Choroid plexus epithelial cell (primary cell): ENCODE measurements around the gene EXOC6B.
"Not testable (repeated sequence)": the region's sequence is repeated elsewhere in the genome, so short reads cannot be mapped to it uniquely, and the experiment has no call there.

ENCODE experiments used
- DNase-seq: peaks from one replicate; pipeline ENCODE4 v3.0.0-alpha.2; 2010; ENCODE audit warnings: low read depth
- H3K4me3 ChIP-seq: 2 replicates; pipeline ENCODE4 v1.5.1; 2011; ENCODE audit warnings: low read depth, mild to moderate bottlenecking, control low read depth, low read length, moderate library complexity
- TF ChIP-seq, protein P1 (sequence below): conservative IDR thresholded peaks from 2 replicates; pipeline ENCODE4 v1.5.1; 2011; ENCODE audit warnings: low read depth, mild to moderate bottlenecking, control low read depth, inconsistent platforms, low read length, moderate library complexity

Gene EXOC6B

DNA sequence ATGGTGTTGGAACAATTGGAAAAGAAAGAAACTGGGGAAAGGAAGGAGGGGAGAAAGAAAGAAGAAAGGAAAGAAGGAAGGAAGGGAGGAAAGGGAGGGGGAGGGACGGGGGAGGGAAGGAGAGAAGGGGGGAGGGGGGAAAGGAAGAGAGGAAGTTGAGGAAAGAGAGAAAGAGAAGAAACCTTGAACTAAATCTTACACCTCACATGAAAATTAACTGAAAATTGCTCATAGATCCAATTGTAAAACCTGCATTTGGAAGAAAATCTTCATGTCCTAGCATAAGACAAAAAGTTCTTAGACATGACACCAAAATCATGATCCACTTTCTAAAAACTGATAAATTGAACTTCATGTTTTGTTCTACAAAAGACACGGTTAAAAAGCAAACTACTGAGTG lies 163.8 kb downstream of the EXOC6B start:
- TF ChIP-seq, protein P1, sequence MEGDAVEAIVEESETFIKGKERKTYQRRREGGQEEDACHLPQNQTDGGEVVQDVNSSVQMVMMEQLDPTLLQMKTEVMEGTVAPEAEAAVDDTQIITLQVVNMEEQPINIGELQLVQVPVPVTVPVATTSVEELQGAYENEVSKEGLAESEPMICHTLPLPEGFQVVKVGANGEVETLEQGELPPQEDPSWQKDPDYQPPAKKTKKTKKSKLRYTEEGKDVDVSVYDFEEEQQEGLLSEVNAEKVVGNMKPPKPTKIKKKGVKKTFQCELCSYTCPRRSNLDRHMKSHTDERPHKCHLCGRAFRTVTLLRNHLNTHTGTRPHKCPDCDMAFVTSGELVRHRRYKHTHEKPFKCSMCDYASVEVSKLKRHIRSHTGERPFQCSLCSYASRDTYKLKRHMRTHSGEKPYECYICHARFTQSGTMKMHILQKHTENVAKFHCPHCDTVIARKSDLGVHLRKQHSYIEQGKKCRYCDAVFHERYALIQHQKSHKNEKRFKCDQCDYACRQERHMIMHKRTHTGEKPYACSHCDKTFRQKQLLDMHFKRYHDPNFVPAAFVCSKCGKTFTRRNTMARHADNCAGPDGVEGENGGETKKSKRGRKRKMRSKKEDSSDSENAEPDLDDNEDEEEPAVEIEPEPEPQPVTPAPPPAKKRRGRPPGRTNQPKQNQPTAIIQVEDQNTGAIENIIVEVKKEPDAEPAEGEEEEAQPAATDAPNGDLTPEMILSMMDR = no peak

GRCh38 chr2:72649810-72650209 lies 176.0 kb downstream of the EXOC6B start:
- DNase-seq = no peak
- TF ChIP-seq, protein P1 = no peak
- no peak overlapping the region for H3K4me3 ChIP-seq

More for the DNA sequence above, 163.8 kb downstream of the EXOC6B start:
- H3K4me3 ChIP-seq = no peak overlapping the region
- no peak for DNase-seq

DNA sequence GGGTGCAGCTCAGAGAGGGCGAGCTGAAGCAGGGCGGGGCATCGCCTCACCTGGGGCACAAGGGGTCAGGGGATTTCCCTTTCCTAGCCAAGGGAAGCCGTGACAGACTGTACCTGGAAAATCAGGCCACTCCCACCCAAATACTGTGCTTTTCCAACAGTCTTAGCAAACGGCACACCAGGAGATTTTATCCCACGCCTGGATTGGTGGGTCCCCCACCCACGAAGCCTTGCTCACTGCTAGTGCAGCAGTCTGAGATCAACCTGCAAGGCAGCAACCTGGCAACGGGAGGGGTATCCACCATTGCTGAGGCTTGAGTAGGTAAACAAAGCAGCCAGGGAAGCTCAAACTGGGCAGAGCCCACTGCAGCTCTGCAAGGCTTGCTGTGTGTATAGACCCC lies 184.6 kb downstream of the EXOC6B start:
- not testable (repeated sequence) for DNase-seq, H3K4me3 ChIP-seq

DNA sequence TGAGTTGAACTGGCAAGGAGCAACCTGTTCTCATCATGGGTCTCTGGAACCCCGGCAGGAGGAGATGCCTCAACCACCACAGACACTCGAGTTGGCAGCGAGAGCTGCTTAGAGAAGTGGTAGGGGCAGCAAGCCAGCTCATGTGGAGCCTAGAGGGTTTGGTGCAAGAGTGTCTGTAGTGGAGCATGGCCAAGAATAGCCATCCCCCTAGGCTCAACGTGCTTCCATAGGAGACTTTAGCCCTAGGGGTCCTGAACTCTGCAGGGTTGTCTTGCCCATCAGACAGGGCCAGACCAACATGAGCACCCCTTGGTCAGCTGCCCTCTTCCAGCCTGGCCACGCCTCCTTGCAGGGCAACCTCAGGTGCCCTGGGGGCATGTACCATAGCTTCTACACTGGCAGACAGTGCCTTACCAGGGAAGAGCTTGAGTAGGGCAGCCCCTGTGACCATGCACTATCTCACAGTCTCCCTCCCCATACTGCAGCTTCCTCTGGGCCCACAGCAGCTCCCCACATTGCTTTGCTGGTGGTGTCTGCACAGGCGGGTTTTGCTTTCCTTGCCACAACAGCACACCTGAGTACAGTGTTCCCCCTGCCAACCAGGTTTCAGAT lies 187.1 kb downstream of the EXOC6B start:
- TF ChIP-seq, protein P1 = no peak
- no peak for DNase-seq

DNA sequence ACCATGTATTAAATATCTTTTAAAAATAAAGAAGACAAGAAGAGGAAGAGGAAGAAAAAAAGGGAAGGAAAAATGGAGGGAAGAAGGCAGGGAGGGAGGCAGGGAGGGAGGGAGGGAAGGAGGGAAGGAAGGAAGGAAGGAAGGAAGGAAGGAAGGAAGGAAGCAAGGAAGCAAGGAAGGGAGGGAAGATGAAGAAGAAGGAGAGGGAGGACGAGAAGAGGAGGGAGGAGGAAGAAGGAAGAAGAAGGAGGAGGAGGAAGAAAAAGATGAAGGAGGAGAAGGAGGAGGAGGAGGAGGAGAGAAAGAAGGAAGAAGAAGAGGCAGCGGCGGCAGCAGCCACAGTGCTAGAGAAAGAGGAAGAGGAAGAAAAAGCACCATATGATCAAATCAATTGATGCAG lies 189.6 kb downstream of the EXOC6B start:
- DNase-seq = no peak
- TF ChIP-seq, protein P1 = no peak

More for the DNA sequence above, 187.1 kb downstream of the EXOC6B start:
- H3K4me3 ChIP-seq = no peak overlapping the region

DNA sequence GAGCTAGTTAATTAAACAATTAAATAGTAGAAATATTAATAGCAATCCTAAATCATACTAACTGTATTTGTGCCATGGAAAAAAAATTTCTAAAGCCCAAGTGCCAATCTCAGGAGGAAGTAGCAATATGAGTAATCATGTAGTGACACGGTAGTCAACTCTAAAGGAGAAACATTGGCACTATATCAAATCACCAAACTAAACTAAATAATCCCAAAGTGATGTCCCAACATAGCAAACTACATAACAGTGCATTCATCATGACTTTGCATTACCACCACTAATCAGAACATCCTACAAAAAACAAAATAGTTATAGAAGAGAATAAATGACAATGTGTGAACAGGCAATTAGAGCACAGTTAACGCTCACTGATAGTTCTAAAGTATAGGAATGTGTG lies 195.1 kb downstream of the EXOC6B start:
- TF ChIP-seq, protein P1 = no peak
- DNase-seq = peak; percentile 35
- H3K4me3 ChIP-seq = no peak overlapping the region

More for the DNA sequence above, 189.6 kb downstream of the EXOC6B start:
- H3K4me3 ChIP-seq = no peak overlapping the region

GRCh38 chr2:72629062-72629461 lies 196.8 kb downstream of the EXOC6B start:
- TF ChIP-seq, protein P1 = no peak
- peak; percentile 28 for DNase-seq
- H3K4me3 ChIP-seq = no peak overlapping the region
